Body of pancreas (tissue), 4 donors: ENCODE results near the gene PRRT4. TPM values are rescaled to one million over a fixed set of nuclear protein-coding genes. Genes with fewer than 3 reads are reported as not detected.

ENCODE experiments used
- ATAC-seq: fragments of 150-250 bp; one replicate; pipeline ENCODE4 v1.9.1; 2016
- DNase-seq, 4 donors: peaks; one replicate each; pipeline ENCODE4 v3.0.0-alpha.2; 2019
- H3K27ac ChIP-seq, 4 donors: fragments of 200-600 bp; sonication (generic); 1 replicate in 3 of 4; 2 replicates in 1 of 4; pipeline versions ENCODE4 v1.5.1 to v1.6.1; 2016 to 2019; ENCODE audit warnings: mild to moderate bottlenecking in 1 of 4, mixed read lengths in 1 of 4, moderate library complexity in 1 of 4
- H3K27me3 ChIP-seq, 2 donors: fragments of 200-600 bp; sonication (generic); one replicate each; pipeline ENCODE4 v1.6.0; 2016; ENCODE audit warnings: mild to moderate bottlenecking in 1 of 2
- H3K36me3 ChIP-seq, 2 donors: fragments of 200-600 bp; sonication (generic); replicated peaks in 1 of 2; 2 replicates each; pipeline ENCODE4 v1.5.1; 2016; ENCODE audit warnings: low read depth in 2 of 2; ENCODE audit not compliant: insufficient read depth in 1 of 2
- H3K4me1 ChIP-seq: fragments of 200-600 bp; sonication (generic); one replicate; pipeline ENCODE4 v1.6.0; 2016
- H3K4me3 ChIP-seq, 2 donors: fragments of 200-600 bp; sonication (generic); 1 replicate in 1 of 2; 2 replicates in 1 of 2; pipeline ENCODE4 v1.5.1; 2016 to 2019
- H3K9me3 ChIP-seq, 3 donors: fragments of 200-600 bp; sonication (generic); 1 replicate in 2 of 3; 2 replicates in 1 of 3; pipeline ENCODE4 v1.5.1; 2016
- POLR2A ChIP-seq, 3 donors: fragments of 450-650 bp; IDR thresholded peaks; one replicate each; pipeline ENCODE4 v1.6.1; 2016; ENCODE audit warnings: antibody characterized with exemption in 3 of 3, mild to moderate bottlenecking in 2 of 3
- WGBS, 2 donors: methylation state at CpG; one replicate each; pipeline ENCODE4 v1.1.5; 2017; 5-methylcytosine and 5-hydroxymethylcytosine counted together
- intact Hi-C: fragments of 100-400 bp; cut with DNase I; formaldehyde crosslinking; loops from one replicate; pipeline ENCODE4 v1.15.1; 2023
- total RNA-seq, 2 donors: library from RNA; depleted of rRNA; stranded (reverse); fragments of >200 nt; gene quantifications; one replicate each; pipeline ENCODE4 v1.1.0, GENCODE V29; 2016
- TF ChIP-seq, protein P1 (sequence below), 7 experiments: fragments of 450-650 bp in 4 of 7; fragments of 200-600 bp in 3 of 7; sonication (generic) in 3 of 7; IDR thresholded peaks; one replicate each; pipeline ENCODE4 v1.5.1; 2016 to 2019; ENCODE audit warnings: antibody characterized with exemption in 7 of 7

PRRT4 gene
- total RNA-seq, 2 donors from 2014 or later: 7.6 TPM; not detected in 1

GRCh38 chr7:128347647-128348097, 13.8 kb downstream of the PRRT4 start:
- no peak overlapping the region for H3K27ac ChIP-seq
- H3K9me3 ChIP-seq: no peaks in the 10 kb centered on the region
- ATAC-seq (no peak), DNase-seq (peak; percentile 34 to 62 (median 43))
- H3K4me1 ChIP-seq: peaks cover 16% of the 10 kb centered on the region
- no peak for TF ChIP-seq POLR2A (IDR thresholded peaks at IDR 0.05)
- TF ChIP-seq, protein P1, sequence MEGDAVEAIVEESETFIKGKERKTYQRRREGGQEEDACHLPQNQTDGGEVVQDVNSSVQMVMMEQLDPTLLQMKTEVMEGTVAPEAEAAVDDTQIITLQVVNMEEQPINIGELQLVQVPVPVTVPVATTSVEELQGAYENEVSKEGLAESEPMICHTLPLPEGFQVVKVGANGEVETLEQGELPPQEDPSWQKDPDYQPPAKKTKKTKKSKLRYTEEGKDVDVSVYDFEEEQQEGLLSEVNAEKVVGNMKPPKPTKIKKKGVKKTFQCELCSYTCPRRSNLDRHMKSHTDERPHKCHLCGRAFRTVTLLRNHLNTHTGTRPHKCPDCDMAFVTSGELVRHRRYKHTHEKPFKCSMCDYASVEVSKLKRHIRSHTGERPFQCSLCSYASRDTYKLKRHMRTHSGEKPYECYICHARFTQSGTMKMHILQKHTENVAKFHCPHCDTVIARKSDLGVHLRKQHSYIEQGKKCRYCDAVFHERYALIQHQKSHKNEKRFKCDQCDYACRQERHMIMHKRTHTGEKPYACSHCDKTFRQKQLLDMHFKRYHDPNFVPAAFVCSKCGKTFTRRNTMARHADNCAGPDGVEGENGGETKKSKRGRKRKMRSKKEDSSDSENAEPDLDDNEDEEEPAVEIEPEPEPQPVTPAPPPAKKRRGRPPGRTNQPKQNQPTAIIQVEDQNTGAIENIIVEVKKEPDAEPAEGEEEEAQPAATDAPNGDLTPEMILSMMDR (IDR thresholded peaks at IDR 0.05): peak in 5 of 7 experiments; percentile 37 to 69 (median 58)
- WGBS, 2 donors: 0 to 2% methylated on average over 2 of the region's 2 CpGs
- peaks cover 0 to 6% of the 10 kb centered on the region in 2 donors for H3K27me3 ChIP-seq
- intact Hi-C loops: no loop called here
- H3K36me3 ChIP-seq: no peaks in the 10 kb centered on the region
- H3K4me3 ChIP-seq: no peak overlapping the region

- peaks cover 14% of the 10 kb centered on the region for H3K4me1 ChIP-seq
- no peaks in the 10 kb centered on the region for H3K27me3 ChIP-seq
- 91 to 97% methylated on average over 4 to 5 of the region's 5 CpGs for WGBS, 2 donors
- H3K4me3 ChIP-seq: no peak overlapping the region
- no peak for TF ChIP-seq POLR2A (IDR thresholded peaks at IDR 0.05)
- TF ChIP-seq, protein P1 (IDR thresholded peaks at IDR 0.05): no peak
- intact Hi-C loops: no loop called here
- no peak for DNase-seq
- no peaks in the 10 kb centered on the region for H3K9me3 ChIP-seq
- H3K36me3 ChIP-seq: no peaks in the 10 kb centered on the region
- no peak for ATAC-seq
- no peak overlapping the region for H3K27ac ChIP-seq
Observed at GRCh38 chr7:128344431-128344774, 17.1 kb downstream of the PRRT4 start.

DNA sequence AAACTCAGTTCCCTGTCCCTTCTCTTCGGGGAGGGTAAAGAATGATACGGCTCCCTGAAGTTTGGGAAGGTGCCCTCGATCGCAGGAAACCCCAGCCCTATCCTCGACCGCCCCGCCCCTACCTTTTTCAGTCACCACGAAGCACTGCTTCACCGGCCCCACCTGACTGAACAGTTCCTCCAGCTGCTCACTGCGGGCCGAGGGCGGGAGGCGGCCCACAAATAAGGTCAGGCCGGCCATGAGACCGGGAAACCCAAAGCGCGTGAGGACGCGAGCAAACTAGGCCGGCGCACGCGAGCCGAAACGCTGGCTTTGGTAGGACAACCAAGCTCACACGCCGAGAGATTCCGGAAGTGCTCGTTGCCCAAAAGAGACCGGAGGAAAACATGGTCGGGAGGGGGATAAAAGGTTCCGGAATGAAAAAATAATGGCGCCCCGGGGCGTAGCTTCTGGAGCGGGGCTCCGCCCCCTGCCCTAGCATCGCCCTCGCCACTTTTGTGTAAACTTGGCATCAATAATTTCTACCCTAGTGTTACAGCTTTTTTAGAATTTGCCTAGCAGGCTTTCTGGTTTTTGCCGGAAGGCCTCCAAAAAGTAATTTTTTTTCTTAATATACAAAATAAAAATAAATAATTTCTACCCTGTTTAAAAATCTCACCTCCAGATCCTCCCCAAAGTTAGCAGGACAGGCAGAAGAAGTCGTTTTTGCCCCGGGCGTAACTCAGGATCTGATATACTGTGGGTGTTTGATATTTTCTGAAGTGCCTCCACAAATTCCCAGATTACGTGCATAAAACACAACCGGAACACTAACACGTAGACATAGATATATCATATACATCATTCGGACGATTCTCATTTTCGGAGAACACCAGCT, 17.7 kb downstream of the PRRT4 start, which contains the start of gene RBM28:
Gene RBM28, minus strand, starts transcription at position 355 of the 877 bp plus-strand sequence. Its CDS starts 115 bp downstream, at position 240.
- H3K9me3 ChIP-seq: no peaks in the 10 kb centered on the region
- no peaks in the 10 kb centered on the region for H3K27me3 ChIP-seq
- peaks cover 14% of the 10 kb centered on the region for H3K4me1 ChIP-seq
- H3K4me3 ChIP-seq: peak within 1 kb of the TSS; percentile 68 to 88
- H3K36me3 ChIP-seq: peaks cover 0 to 2% of the 10 kb centered on the region in 2 donors
- ATAC-seq (peak; percentile 95), DNase-seq (peak; percentile 87 to 94 (median 88))
- TF ChIP-seq POLR2A (IDR thresholded peaks at IDR 0.05): peak in 2 of 3 donors; percentile 71 to 81
- TF ChIP-seq, protein P1 (IDR thresholded peaks at IDR 0.05): peak in 1 of 7 experiments; percentile 19
- intact Hi-C loops: no loop called here
- WGBS, 2 donors: 12 to 20% methylated on average over 29 to 49 of the region's 49 CpGs
- H3K27ac ChIP-seq: peak within 1 kb of the TSS; percentile 68 to 86 (median 82)

DNA sequence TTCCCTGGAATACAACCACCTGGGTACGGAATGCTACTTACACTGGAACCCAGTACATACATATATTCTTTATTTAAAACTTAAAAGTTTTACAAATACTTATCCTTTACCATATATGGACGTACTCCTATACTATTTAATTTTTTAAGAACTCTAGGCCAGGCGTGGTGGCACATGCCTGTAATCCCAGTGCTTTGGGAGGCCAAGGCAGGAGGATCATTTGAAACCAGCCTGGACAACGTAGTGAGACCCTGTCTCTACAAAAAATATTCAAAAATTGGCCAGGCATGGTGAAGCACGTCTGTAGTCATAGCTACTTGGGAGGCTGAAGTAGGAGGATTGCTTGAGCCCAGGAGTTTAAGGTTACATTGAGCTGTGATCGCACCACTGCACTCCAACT, 19.8 kb downstream of the PRRT4 start:
- 82 to 83% methylated on average over 6 of the region's 6 CpGs for WGBS, 2 donors
- no peak for DNase-seq
- intact Hi-C loops: no loop called here
- H3K4me3 ChIP-seq: no peak overlapping the region
- peaks cover 0 to 8% of the 10 kb centered on the region in 2 donors for H3K36me3 ChIP-seq
- no peak overlapping the region for H3K27ac ChIP-seq
- no peak for ATAC-seq
- TF ChIP-seq POLR2A (IDR thresholded peaks at IDR 0.05): no peak
- TF ChIP-seq, protein P1 (IDR thresholded peaks at IDR 0.05): no peak
- H3K27me3 ChIP-seq: no peaks in the 10 kb centered on the region
- peaks cover 14% of the 10 kb centered on the region for H3K4me1 ChIP-seq
- H3K9me3 ChIP-seq: no peaks in the 10 kb centered on the region
